HFFc6 (cell line): ENCODE data around the gene PLS3. TPM values are rescaled to one million over a fixed set of nuclear protein-coding genes. Genes with fewer than 3 reads are reported as not detected.

Experiments
- DNase-seq: peaks from one replicate; pipeline ENCODE4 v3.0.0-alpha.2; 2018
- H3K27ac Mint-ChIP-seq: 2 replicates; pipeline ENCODE4 v1.8.0; 2020; ENCODE audit warnings: mild to moderate bottlenecking, mixed read lengths
- H3K27me3 Mint-ChIP-seq: 2 replicates; pipeline ENCODE4 v1.8.0; 2021; ENCODE audit warnings: mild to moderate bottlenecking, moderate library complexity, mixed read lengths; ENCODE audit not compliant: insufficient read depth
- H3K36me3 Mint-ChIP-seq: 2 replicates; pipeline ENCODE4 v1.8.0; 2021; ENCODE audit warnings: low read depth, mixed read lengths
- H3K4me1 Mint-ChIP-seq: 2 replicates; pipeline ENCODE4 v1.8.0; 2020; ENCODE audit warnings: low read depth, mixed read lengths
- H3K4me3 Mint-ChIP-seq: 2 replicates; pipeline ENCODE4 v1.8.0; 2020; ENCODE audit warnings: mild to moderate bottlenecking, moderate library complexity, mixed read lengths
- H3K9me3 Mint-ChIP-seq: 2 replicates; pipeline ENCODE4 v1.8.0; 2020; ENCODE audit warnings: mild to moderate bottlenecking, mixed read lengths
- CTCF ChIP-seq: fragments of 200-600 bp; sonication (generic); IDR thresholded peaks from 2 replicates; pipeline ENCODE4 v1.5.0; 2021; ENCODE audit warnings: antibody characterized with exemption, mild to moderate bottlenecking
- total RNA-seq, 6 experiments: library from RNA; stranded (reverse); fragmentation: NEBNext Ultra II Directional; extraction: Animal tissue kit (Norgen Biotek cat#: 25700); gene quantifications; 2 replicates in 1 of 6; 3 replicates in 5 of 6; pipeline ENCODE4 v1.2.3, GENCODE V29; 2021

The PLS3 gene
- total RNA-seq, 6 experiments from 2014 or later = 206 to 281 (median 254) TPM

GRCh38 chrX:115693476-115693875 lies 132.5 kb downstream of the PLS3 start:
- no peak for TF ChIP-seq CTCF
- no peak for DNase-seq
- no peaks in the 10 kb centered on the region for H3K36me3 Mint-ChIP-seq
- H3K27me3 Mint-ChIP-seq = peaks cover 3% of the 10 kb centered on the region
- no peaks in the 10 kb centered on the region for H3K9me3 Mint-ChIP-seq
- H3K27ac Mint-ChIP-seq = no peak overlapping the region
- H3K4me3 Mint-ChIP-seq = no peak overlapping the region
- peaks cover 14% of the 10 kb centered on the region for H3K4me1 Mint-ChIP-seq

GRCh38 chrX:115694028-115694427 lies 133.1 kb downstream of the PLS3 start:
- Mint-ChIP-seq H3K9me3 (no peaks in the 10 kb centered on the region), H3K27ac (no peak overlapping the region), H3K4me3 (no peak overlapping the region), H3K27me3 (peaks cover 3% of the 10 kb centered on the region), H3K4me1 (peaks cover 14% of the 10 kb centered on the region), H3K36me3 (no peaks in the 10 kb centered on the region)
- DNase-seq = no peak
- no peak for TF ChIP-seq CTCF

- no peaks in the 10 kb centered on the region for H3K36me3 Mint-ChIP-seq
- no peak overlapping the region for H3K4me3 Mint-ChIP-seq
- DNase-seq = no peak
- no peaks in the 10 kb centered on the region for H3K9me3 Mint-ChIP-seq
- no peak for TF ChIP-seq CTCF
- no peak overlapping the region for H3K27ac Mint-ChIP-seq
- no peaks in the 10 kb centered on the region for H3K4me1 Mint-ChIP-seq
- H3K27me3 Mint-ChIP-seq = peaks cover 3% of the 10 kb centered on the region
These were observed 135.1 kb downstream of the PLS3 start for GRCh38 chrX:115696039-115696438.

GRCh38 chrX:115696939-115697338 lies 136.0 kb downstream of the PLS3 start:
- H3K36me3 Mint-ChIP-seq = no peaks in the 10 kb centered on the region
- peaks cover 3% of the 10 kb centered on the region for H3K27me3 Mint-ChIP-seq
- no peak for TF ChIP-seq CTCF
- no peak overlapping the region for H3K4me3 Mint-ChIP-seq
- no peak for DNase-seq
- no peak overlapping the region for H3K27ac Mint-ChIP-seq
- H3K9me3 Mint-ChIP-seq = no peaks in the 10 kb centered on the region
- H3K4me1 Mint-ChIP-seq = no peaks in the 10 kb centered on the region

- Mint-ChIP-seq H3K27ac (no peak overlapping the region), H3K4me1 (no peaks in the 10 kb centered on the region), H3K9me3 (no peaks in the 10 kb centered on the region), H3K27me3 (peaks cover 4% of the 10 kb centered on the region), H3K36me3 (no peaks in the 10 kb centered on the region), H3K4me3 (no peak overlapping the region)
- TF ChIP-seq CTCF = no peak
- no peak for DNase-seq
These were observed 136.8 kb downstream of the PLS3 start for GRCh38 chrX:115697806-115698205.
